ENCODE data around the gene EMC6.

GRCh38 chr17:3678095-3678820 is 9.6 kb downstream of the EMC6 start:
- TF ChIP-seq REST (IDR thresholded peaks at IDR 0.05; ENCODE audit: insufficient read depth in 1 of 2, low read depth in 2 of 2, low read length in 2 of 2) (no peak), TAF1 (IDR thresholded peaks at IDR 0.05; ENCODE audit: borderline replicate concordance, insufficient read depth, low read length) (no peak), POLR2AphosphoS5 (IDR thresholded peaks at IDR 0.05; ENCODE audit: low read depth, low read length) (no peak), FOXP2 (optimal IDR thresholded peaks at IDR 0.05; ENCODE audit: borderline replicate concordance, extremely low read depth, extremely low read length, insufficient read depth) (no peak)

All from PFSK-1 (cell line).